ENCODE data around the gene HDGFL2. TPM values are rescaled to one million over a fixed set of nuclear protein-coding genes. Genes with fewer than 3 reads are reported as not detected.

HDGFL2 gene
- total and polyA plus RNA-seq, 2 donors (not counting 1 experiment from before 2014, with no cell fraction given) = 19.5 to 51.2 TPM

DNA sequence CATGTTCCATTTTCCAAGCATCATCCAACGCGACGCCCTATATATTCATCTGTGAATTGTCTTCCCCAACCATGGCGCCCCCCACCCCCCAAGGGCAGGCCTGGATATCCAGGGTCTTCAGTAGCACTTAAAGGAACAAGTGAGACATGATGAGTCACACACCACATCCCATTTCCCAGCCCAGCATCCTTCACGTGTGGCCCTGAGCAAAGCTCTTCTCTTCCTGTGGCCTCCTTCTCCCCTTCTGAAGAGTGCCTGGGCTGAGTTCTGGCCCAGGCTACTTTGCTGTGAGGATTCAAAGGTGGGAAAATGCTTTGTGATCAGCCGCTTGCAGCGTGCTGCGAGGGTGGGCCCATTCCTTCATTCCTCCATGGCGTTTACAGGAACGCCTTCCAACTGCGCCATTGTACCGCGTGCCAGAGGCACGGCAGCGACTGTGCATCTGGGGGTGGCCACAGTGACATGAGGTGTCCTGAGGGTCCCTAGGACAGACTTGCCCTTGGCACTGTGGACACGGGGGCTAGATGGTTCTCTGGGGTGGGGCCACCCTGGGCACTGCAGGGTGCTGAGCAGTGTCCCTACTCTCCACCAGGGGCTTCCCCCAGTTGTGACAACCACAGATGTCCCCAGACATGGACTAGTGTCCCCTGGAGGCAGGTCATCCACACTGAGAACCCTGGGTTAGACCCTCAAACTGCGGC, 34.5 kb downstream of the HDGFL2 start:
- Histone ChIP-seq H3K4me1 (ENCODE audit: control insufficient read depth, extremely low read depth, insufficient read depth, low read length) (peaks cover 5% of the 10 kb centered on the region), H3K9ac (ENCODE audit: insufficient read depth, low read length) (no peak overlapping the region), H3K27me3 (ENCODE audit: control insufficient read depth, insufficient read depth, low read length) (no peaks in the 10 kb centered on the region), H3K9me3 (ENCODE audit: control insufficient read depth, insufficient read depth, low read depth, low read length) (no peaks in the 10 kb centered on the region), H4K20me1 (ENCODE audit: control insufficient read depth, extremely low read depth, insufficient read depth, low read length) (no peaks in the 10 kb centered on the region), H3K4me3 (replicated peaks in 1 of 4; ENCODE audit: control extremely low read depth in 1 of 4, insufficient read depth in 1 of 4, low read depth in 3 of 4, low read length in 4 of 4) (no peak overlapping the region), H2AFZ (ENCODE audit: low read length) (no peak overlapping the region), H3K4me2 (ENCODE audit: extremely low read depth, insufficient read depth, low read length) (no peak overlapping the region), H3K27ac (ENCODE audit: insufficient read depth, low read length) (no peak overlapping the region), H3K36me3 (ENCODE audit: control insufficient read depth, insufficient read depth, low read length) (peaks cover 8% of the 10 kb centered on the region), H3K79me2 (ENCODE audit: control insufficient read depth, insufficient read depth, low read length) (no peaks in the 10 kb centered on the region)
- peak; percentile 44 to 72 for DNase-seq (ENCODE audit: low read depth in 2 of 2)
- TF ChIP-seq EZH2 (IDR thresholded peaks at IDR 0.05; ENCODE audit: low read length, missing control alignments) = no peak
- TF ChIP-seq, protein P1, sequence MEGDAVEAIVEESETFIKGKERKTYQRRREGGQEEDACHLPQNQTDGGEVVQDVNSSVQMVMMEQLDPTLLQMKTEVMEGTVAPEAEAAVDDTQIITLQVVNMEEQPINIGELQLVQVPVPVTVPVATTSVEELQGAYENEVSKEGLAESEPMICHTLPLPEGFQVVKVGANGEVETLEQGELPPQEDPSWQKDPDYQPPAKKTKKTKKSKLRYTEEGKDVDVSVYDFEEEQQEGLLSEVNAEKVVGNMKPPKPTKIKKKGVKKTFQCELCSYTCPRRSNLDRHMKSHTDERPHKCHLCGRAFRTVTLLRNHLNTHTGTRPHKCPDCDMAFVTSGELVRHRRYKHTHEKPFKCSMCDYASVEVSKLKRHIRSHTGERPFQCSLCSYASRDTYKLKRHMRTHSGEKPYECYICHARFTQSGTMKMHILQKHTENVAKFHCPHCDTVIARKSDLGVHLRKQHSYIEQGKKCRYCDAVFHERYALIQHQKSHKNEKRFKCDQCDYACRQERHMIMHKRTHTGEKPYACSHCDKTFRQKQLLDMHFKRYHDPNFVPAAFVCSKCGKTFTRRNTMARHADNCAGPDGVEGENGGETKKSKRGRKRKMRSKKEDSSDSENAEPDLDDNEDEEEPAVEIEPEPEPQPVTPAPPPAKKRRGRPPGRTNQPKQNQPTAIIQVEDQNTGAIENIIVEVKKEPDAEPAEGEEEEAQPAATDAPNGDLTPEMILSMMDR (conservative IDR thresholded peaks at IDR 0.05 in 1 of 2, IDR thresholded peaks at IDR 0.05 in 1 of 2; ENCODE audit: low read depth in 1 of 2, low read length in 2 of 2) = no peak

DNA sequence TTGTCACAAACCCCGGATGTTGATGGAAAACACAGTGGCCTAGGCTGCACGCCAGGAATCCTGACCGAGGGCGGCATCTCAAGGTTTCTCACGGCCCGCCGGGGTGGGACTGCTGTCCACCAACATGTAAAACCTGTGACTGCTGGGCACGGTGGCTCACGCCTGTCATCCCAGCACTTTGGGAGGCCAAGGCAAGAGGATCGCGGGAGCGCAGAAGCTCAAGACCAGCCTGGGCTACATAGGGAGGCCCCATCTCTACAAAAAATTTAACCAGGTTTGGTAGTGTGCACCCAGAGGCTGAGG, 35.0 kb downstream of the HDGFL2 start:
- H3K4me2 ChIP-seq (ENCODE audit: extremely low read depth, insufficient read depth, low read length) = no peak overlapping the region
- DNase-seq (ENCODE audit: low read depth in 2 of 2) = no peak
- no peak overlapping the region for H3K27ac ChIP-seq (ENCODE audit: insufficient read depth, low read length)
- H3K79me2 ChIP-seq (ENCODE audit: control insufficient read depth, insufficient read depth, low read length) = no peaks in the 10 kb centered on the region
- no peaks in the 10 kb centered on the region for H3K9me3 ChIP-seq (ENCODE audit: control insufficient read depth, insufficient read depth, low read depth, low read length)
- no peaks in the 10 kb centered on the region for H3K27me3 ChIP-seq (ENCODE audit: control insufficient read depth, insufficient read depth, low read length)
- H3K4me1 ChIP-seq (ENCODE audit: control insufficient read depth, extremely low read depth, insufficient read depth, low read length) = peaks cover 5% of the 10 kb centered on the region
- no peak overlapping the region for H3K4me3 ChIP-seq (replicated peaks in 1 of 4; ENCODE audit: control extremely low read depth in 1 of 4, insufficient read depth in 1 of 4, low read depth in 3 of 4, low read length in 4 of 4)
- no peak for TF ChIP-seq EZH2 (IDR thresholded peaks at IDR 0.05; ENCODE audit: low read length, missing control alignments)
- TF ChIP-seq, protein P1 (conservative IDR thresholded peaks at IDR 0.05 in 1 of 2, IDR thresholded peaks at IDR 0.05 in 1 of 2; ENCODE audit: low read depth in 1 of 2, low read length in 2 of 2) = no peak
- H4K20me1 ChIP-seq (ENCODE audit: control insufficient read depth, extremely low read depth, insufficient read depth, low read length) = no peaks in the 10 kb centered on the region
- peaks cover 8% of the 10 kb centered on the region for H3K36me3 ChIP-seq (ENCODE audit: control insufficient read depth, insufficient read depth, low read length)
- H2AFZ ChIP-seq (ENCODE audit: low read length) = no peak overlapping the region
- H3K9ac ChIP-seq (ENCODE audit: insufficient read depth, low read length) = no peak overlapping the region

DNA sequence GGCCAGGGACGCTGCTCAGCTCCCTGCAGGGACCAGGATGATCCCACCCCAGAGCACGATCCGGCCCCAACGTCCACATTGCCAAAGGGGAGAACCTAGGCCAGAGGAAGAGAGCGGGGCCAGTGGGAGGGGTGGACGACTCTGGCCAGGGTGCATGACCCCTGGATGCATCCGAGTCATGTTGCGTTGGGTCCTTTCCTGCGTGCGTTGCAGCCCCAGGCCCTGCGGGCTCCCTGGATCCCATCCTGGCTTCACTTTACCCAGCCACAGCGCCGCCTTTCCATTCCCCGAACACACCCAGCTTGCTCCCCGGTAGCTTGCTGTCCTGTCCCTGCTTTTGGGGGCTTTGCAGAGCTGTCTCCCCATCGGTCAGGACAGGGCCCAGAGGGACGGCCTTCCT, 35.7 kb downstream of the HDGFL2 start:
- no peak overlapping the region for H3K27ac ChIP-seq (ENCODE audit: insufficient read depth, low read length)
- no peaks in the 10 kb centered on the region for H3K9me3 ChIP-seq (ENCODE audit: control insufficient read depth, insufficient read depth, low read depth, low read length)
- DNase-seq (ENCODE audit: low read depth in 2 of 2) = no peak
- no peak overlapping the region for H3K4me2 ChIP-seq (ENCODE audit: extremely low read depth, insufficient read depth, low read length)
- H3K27me3 ChIP-seq (ENCODE audit: control insufficient read depth, insufficient read depth, low read length) = no peaks in the 10 kb centered on the region
- no peak for TF ChIP-seq EZH2 (IDR thresholded peaks at IDR 0.05; ENCODE audit: low read length, missing control alignments)
- TF ChIP-seq, protein P1 (conservative IDR thresholded peaks at IDR 0.05 in 1 of 2, IDR thresholded peaks at IDR 0.05 in 1 of 2; ENCODE audit: low read depth in 1 of 2, low read length in 2 of 2) = no peak
- H3K4me1 ChIP-seq (ENCODE audit: control insufficient read depth, extremely low read depth, insufficient read depth, low read length) = peaks cover 5% of the 10 kb centered on the region
- H2AFZ ChIP-seq (ENCODE audit: low read length) = no peak overlapping the region
- H3K9ac ChIP-seq (ENCODE audit: insufficient read depth, low read length) = no peak overlapping the region
- no peaks in the 10 kb centered on the region for H3K79me2 ChIP-seq (ENCODE audit: control insufficient read depth, insufficient read depth, low read length)
- peaks cover 3% of the 10 kb centered on the region for H3K36me3 ChIP-seq (ENCODE audit: control insufficient read depth, insufficient read depth, low read length)
- H4K20me1 ChIP-seq (ENCODE audit: control insufficient read depth, extremely low read depth, insufficient read depth, low read length) = no peaks in the 10 kb centered on the region
- H3K4me3 ChIP-seq (replicated peaks in 1 of 4; ENCODE audit: control extremely low read depth in 1 of 4, insufficient read depth in 1 of 4, low read depth in 3 of 4, low read length in 4 of 4) = no peak overlapping the region
